Loucy (cell line): ENCODE results near the gene KLHL3.
A peak's percentile ranks its signal among the peaks of the same experiment; 100 is the strongest.

Experiments
- H2AFZ ChIP-seq: fragments of 200-600 bp; sonication (generic); 2 replicates; pipeline ENCODE4 v1.6.0; 2016; ENCODE audit warnings: antibody characterized with exemption, mild to moderate bottlenecking, low read length, moderate library complexity
- H3F3A ChIP-seq: fragments of 200-600 bp; 2 replicates; pipeline ENCODE4 v1.6.0; 2016; ENCODE audit warnings: antibody characterized with exemption, low read depth, mild to moderate bottlenecking
- H3K27me3 ChIP-seq: fragments of 200-600 bp; sonication (generic); 2 replicates; pipeline ENCODE4 v1.6.1; 2014; ENCODE audit warnings: low read length, mild to moderate bottlenecking; ENCODE audit not compliant: insufficient read depth, poor library complexity, severe bottlenecking
- H3K36me3 ChIP-seq: fragments of 200-600 bp; sonication (generic); 2 replicates; pipeline ENCODE4 v1.6.1; 2016; ENCODE audit warnings: low read length; ENCODE audit not compliant: insufficient read depth
- H3K4me1 ChIP-seq: fragments of 200-600 bp; sonication (generic); 2 replicates; pipeline ENCODE4 v1.5.1; 2014; ENCODE audit warnings: low read length, mild to moderate bottlenecking; ENCODE audit not compliant: insufficient read depth, poor library complexity, severe bottlenecking
- H3K4me2 ChIP-seq: fragments of 200-600 bp; sonication (generic); 2 replicates; pipeline ENCODE4 v1.6.0; 2014; ENCODE audit warnings: antibody characterized with exemption, low read length, low read depth, mild to moderate bottlenecking; ENCODE audit not compliant: poor library complexity, severe bottlenecking
- H3K4me3 ChIP-seq: fragments of 200-600 bp; sonication (generic); 2 replicates; pipeline ENCODE4 v1.5.1; 2014; ENCODE audit warnings: low read length, mild to moderate bottlenecking, mixed read lengths; ENCODE audit not compliant: poor library complexity, severe bottlenecking
- H3K79me2 ChIP-seq: fragments of 200-600 bp; sonication (generic); 2 replicates; pipeline ENCODE4 v1.6.1; 2014; ENCODE audit warnings: low read length; ENCODE audit not compliant: insufficient read depth
- H3K9ac ChIP-seq: fragments of 200-600 bp; sonication (generic); 2 replicates; pipeline ENCODE4 v1.6.0; 2014; ENCODE audit warnings: mild to moderate bottlenecking, low read depth, low read length, moderate library complexity; ENCODE audit not compliant: poor library complexity, severe bottlenecking
- H3K9me2 ChIP-seq: fragments of 200-600 bp; sonication (generic); replicated peaks from 2 replicates; pipeline ENCODE4 v1.6.1; 2016; ENCODE audit warnings: low read depth, low read length, mixed read lengths
- H3K9me3 ChIP-seq: fragments of 200-600 bp; sonication (generic); 2 replicates; pipeline ENCODE4 v1.6.1; 2014; ENCODE audit warnings: mild to moderate bottlenecking, antibody characterized with exemption, low read length, low read depth; ENCODE audit not compliant: insufficient read depth
- H4K20me1 ChIP-seq: fragments of 200-600 bp; sonication (generic); 2 replicates; pipeline ENCODE4 v1.6.0; 2014; ENCODE audit warnings: antibody characterized with exemption, low read length, mild to moderate bottlenecking; ENCODE audit not compliant: insufficient read depth, poor library complexity, severe bottlenecking
- CTCF ChIP-seq: fragments of 200-600 bp; sonication (generic); conservative IDR thresholded peaks from 2 replicates; pipeline ENCODE4 v1.5.1; 2014; ENCODE audit warnings: mild to moderate bottlenecking, antibody characterized with exemption, low read length
- EZH2phosphoT487 ChIP-seq: fragments of 200-600 bp; IDR thresholded peaks from 2 replicates; pipeline ENCODE4 v1.6.1; 2018; ENCODE audit warnings: antibody characterized with exemption, mild to moderate bottlenecking, moderate library complexity, borderline replicate concordance

Gene KLHL3

GRCh38 chr5:137737349-137738131 is 1.7 kb upstream of the KLHL3 start:
- TF ChIP-seq EZH2phosphoT487: no peak
- no peak for TF ChIP-seq CTCF
- no peaks in the 10 kb centered on the region for H3K9me3 ChIP-seq
- H3F3A ChIP-seq: 0 out of 2 replicates have a peak, but pooled peaks cover 3% of the 10 kb centered on the region
- H3K4me1 ChIP-seq: peaks cover 43% of the 10 kb centered on the region
- H3K36me3 ChIP-seq: no peaks in the 10 kb centered on the region
- peak overlapping the region; percentile 19 for H3K4me2 ChIP-seq
- no peaks in the 10 kb centered on the region for H3K9me2 ChIP-seq
- no peak overlapping the region; the same call in 1 of the 2 replicates for H2AFZ ChIP-seq
- H3K27me3 ChIP-seq: no peaks in the 10 kb centered on the region
- no peak overlapping the region for H3K4me3 ChIP-seq
- peaks cover 20% of the 10 kb centered on the region for H3K79me2 ChIP-seq
- no peak overlapping the region for H3K9ac ChIP-seq
- no peaks in the 10 kb centered on the region for H4K20me1 ChIP-seq

GRCh38 chr5:137736496-137736895 is 607 bp upstream of the KLHL3 start:
- Histone ChIP-seq H3K4me1 (peaks cover 54% of the 10 kb centered on the region), H3K9me2 (no peaks in the 10 kb centered on the region), H3K36me3 (no peaks in the 10 kb centered on the region), H3K79me2 (peaks cover 28% of the 10 kb centered on the region), H2AFZ (peak overlapping the region; percentile 84; the same call in 1 of the 2 replicates), H3F3A (0 out of 2 replicates have a peak, but pooled peaks cover 3% of the 10 kb centered on the region), H3K9ac (no peak overlapping the region), H4K20me1 (no peaks in the 10 kb centered on the region), H3K9me3 (no peaks in the 10 kb centered on the region), H3K4me2 (peak overlapping the region; percentile 86), H3K4me3 (peak overlapping the region; percentile 87), H3K27me3 (no peaks in the 10 kb centered on the region)
- TF ChIP-seq CTCF (no peak), EZH2phosphoT487 (no peak)

- H3K4me2 ChIP-seq: peak overlapping the region; percentile 86
- H3K79me2 ChIP-seq: peaks cover 40% of the 10 kb centered on the region
- no peaks in the 10 kb centered on the region for H3K36me3 ChIP-seq
- no peaks in the 10 kb centered on the region for H3K9me3 ChIP-seq
- H4K20me1 ChIP-seq: no peaks in the 10 kb centered on the region
- peak overlapping the region; percentile 66 for H3K9ac ChIP-seq
- H3K4me3 ChIP-seq: peak overlapping the region; percentile 87
- H2AFZ ChIP-seq: peak overlapping the region; percentile 84
- no peaks in the 10 kb centered on the region for H3K27me3 ChIP-seq
- 0 out of 2 replicates have a peak, but pooled peaks cover 3% of the 10 kb centered on the region for H3F3A ChIP-seq
- TF ChIP-seq EZH2phosphoT487 (no peak), CTCF (no peak)
- no peaks in the 10 kb centered on the region for H3K9me2 ChIP-seq
- H3K4me1 ChIP-seq: peaks cover 67% of the 10 kb centered on the region
Measured at GRCh38 chr5:137734962-137735554, 831 bp downstream of the KLHL3 start.
